Measurements from ENCODE around the gene SLFN12L.

DNA sequence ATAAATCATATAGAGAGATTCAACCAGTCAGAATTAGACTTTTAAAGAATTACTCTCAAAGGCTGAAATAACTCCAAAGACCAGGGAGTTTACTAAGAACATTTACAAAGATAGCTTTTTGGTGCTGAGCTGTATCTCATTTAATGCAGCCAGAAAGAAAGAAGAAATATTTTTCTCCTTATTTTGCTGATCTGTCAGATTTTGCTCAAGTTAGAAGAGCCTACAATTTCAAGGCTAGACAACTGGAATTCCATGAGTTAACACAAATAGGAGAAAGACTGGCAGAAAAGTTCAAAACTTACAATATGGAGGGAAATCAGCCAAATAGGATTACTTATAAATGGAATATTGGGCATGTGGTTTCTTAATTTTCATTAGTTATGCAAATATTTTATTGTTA, 99.0 kb downstream of the SLFN12L start:
- TF ChIP-seq, protein P1, sequence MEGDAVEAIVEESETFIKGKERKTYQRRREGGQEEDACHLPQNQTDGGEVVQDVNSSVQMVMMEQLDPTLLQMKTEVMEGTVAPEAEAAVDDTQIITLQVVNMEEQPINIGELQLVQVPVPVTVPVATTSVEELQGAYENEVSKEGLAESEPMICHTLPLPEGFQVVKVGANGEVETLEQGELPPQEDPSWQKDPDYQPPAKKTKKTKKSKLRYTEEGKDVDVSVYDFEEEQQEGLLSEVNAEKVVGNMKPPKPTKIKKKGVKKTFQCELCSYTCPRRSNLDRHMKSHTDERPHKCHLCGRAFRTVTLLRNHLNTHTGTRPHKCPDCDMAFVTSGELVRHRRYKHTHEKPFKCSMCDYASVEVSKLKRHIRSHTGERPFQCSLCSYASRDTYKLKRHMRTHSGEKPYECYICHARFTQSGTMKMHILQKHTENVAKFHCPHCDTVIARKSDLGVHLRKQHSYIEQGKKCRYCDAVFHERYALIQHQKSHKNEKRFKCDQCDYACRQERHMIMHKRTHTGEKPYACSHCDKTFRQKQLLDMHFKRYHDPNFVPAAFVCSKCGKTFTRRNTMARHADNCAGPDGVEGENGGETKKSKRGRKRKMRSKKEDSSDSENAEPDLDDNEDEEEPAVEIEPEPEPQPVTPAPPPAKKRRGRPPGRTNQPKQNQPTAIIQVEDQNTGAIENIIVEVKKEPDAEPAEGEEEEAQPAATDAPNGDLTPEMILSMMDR (IDR thresholded peaks at IDR 0.05): no peak
- TF ChIP-seq EP300 (IDR thresholded peaks at IDR 0.05): no peak
